GM12878 (cell line): ENCODE results near the gene PITPNC1. TPM values are rescaled to one million over a fixed set of nuclear protein-coding genes. Genes with fewer than 3 reads are reported as not detected.

Experiments used
- ATAC-seq: fragments of 200-7000 bp; cut with Tn5 transposase; 3 replicates; pipeline ENCODE4 v1.9.1; 2020; ENCODE audit warnings: mild to moderate bottlenecking, moderate library complexity
- BruUV-seq: library from RNA; stranded (reverse); fragments of 400-500 nt; replicated peaks from 2 replicates; lab custom pipeline; 2021; lab: Mats Ljungman, UMichigan
- CTCF ChIA-PET: fragments of 300-600 bp; sonication (Branson Sonifier 250); formaldehyde crosslinking; extraction: SDS; loops from one replicate; lab custom pipeline; 2021; ENCODE audit warnings: inconsistent platforms; lab: Yijun Ruan, JAX
- POLR2A ChIA-PET: fragments of 350-600 bp; formaldehyde crosslinking; extraction: SDS; loops from one replicate; lab custom pipeline; 2021; ENCODE audit warnings: inconsistent platforms; lab: Charles Lee
- RAD21 ChIA-PET: fragments of 300-600 bp; sonication (Branson Sonifier 250); formaldehyde crosslinking; loops from one replicate; lab custom pipeline; 2023; ENCODE audit warnings: antibody characterized with exemption; ENCODE audit not compliant: unreplicated experiment; lab: Charles Lee
- SMC1A ChIA-PET: fragments of 300-600 bp; sonication (Branson Sonifier 250); formaldehyde crosslinking; loops from one replicate; lab custom pipeline; 2023; ENCODE audit not compliant: unreplicated experiment, uncharacterized antibody; lab: Charles Lee
- DNase-seq: peaks from one replicate; pipeline ENCODE4 v3.0.0-alpha.2; 2011; ENCODE audit warnings: low read depth, low spot score
- FAIRE-seq: peaks from 3 replicates; lab custom pipeline; 2011; peaks lifted over from hg19 to GRCh38; lab: Jason Lieb, UNC
- H2AFZ ChIP-seq: 2 replicates; pipeline ENCODE4 v1.6.0; 2011; ENCODE audit warnings: low read depth, low read length, control low read depth; ENCODE audit not compliant: control insufficient read depth
- H3K27ac ChIP-seq: 2 replicates; pipeline ENCODE4 v1.5.1; 2011; ENCODE audit warnings: control low read depth; ENCODE audit not compliant: control insufficient read depth, insufficient read depth
- H3K27me3 ChIP-seq, 2 experiments: replicated peaks in 1 of 2; 2 replicates each; pipeline versions ENCODE4 v1.6.0 to v1.6.1; 2011; ENCODE audit warnings: low read length in 1 of 2; ENCODE audit not compliant: control insufficient read depth in 2 of 2, insufficient read depth in 2 of 2
- H3K36me3 ChIP-seq, 2 experiments: 2 replicates each; pipeline ENCODE4 v1.5.1; 2011; ENCODE audit warnings: low read length in 1 of 2; ENCODE audit not compliant: control insufficient read depth in 2 of 2, insufficient read depth in 2 of 2
- H3K4me1 ChIP-seq: 2 replicates; pipeline ENCODE4 v1.6.1; 2011; ENCODE audit warnings: mild to moderate bottlenecking, low read length, moderate library complexity, mixed read lengths; ENCODE audit not compliant: control insufficient read depth, insufficient read depth
- H3K4me2 ChIP-seq: 2 replicates; pipeline ENCODE4 v1.6.0; 2011; ENCODE audit warnings: control low read depth; ENCODE audit not compliant: control insufficient read depth, insufficient read depth
- H3K4me3 ChIP-seq: fragments of 200-600 bp; sonication (generic); 2 replicates; pipeline ENCODE4 v1.5.1; 2016
- H3K79me2 ChIP-seq: 2 replicates; pipeline ENCODE4 v1.6.0; 2011; ENCODE audit warnings: low read length; ENCODE audit not compliant: control insufficient read depth, insufficient read depth
- H3K9ac ChIP-seq: 2 replicates; pipeline ENCODE4 v1.8.0; 2011; ENCODE audit warnings: low read length, control low read depth, mixed read lengths; ENCODE audit not compliant: control insufficient read depth, insufficient read depth
- H3K9me3 ChIP-seq: replicated peaks from 3 replicates; pipeline ENCODE4 v1.5.1; 2011; ENCODE audit warnings: mild to moderate bottlenecking, low read length; ENCODE audit not compliant: control insufficient read depth, insufficient read depth
- H4K20me1 ChIP-seq: 2 replicates; pipeline ENCODE4 v1.6.0; 2011; ENCODE audit not compliant: control insufficient read depth, insufficient read depth
- ASH2L ChIP-seq: fragments of 300-600, 200-600 bp; sonication (generic); IDR thresholded peaks from 2 replicates; pipeline ENCODE4 v1.6.1; 2017; ENCODE audit warnings: low read depth, mild to moderate bottlenecking, borderline replicate concordance
- BCL11A ChIP-seq: IDR thresholded peaks from 2 replicates; pipeline ENCODE4 v1.6.1; 2011; ENCODE audit warnings: low read depth, low read length
- BHLHE40 ChIP-seq, 2 experiments: fragments of 450-650 bp in 1 of 2; IDR thresholded peaks; 2 replicates each; pipeline ENCODE4 v1.6.1; 2011 to 2017; ENCODE audit warnings: low read depth in 2 of 2, borderline replicate concordance in 1 of 2, improper control_type of control experiment in 1 of 2, low read length in 1 of 2, mild to moderate bottlenecking in 1 of 2
- EP300 ChIP-seq, 2 experiments: fragments of 150-350 bp in 1 of 2; IDR thresholded peaks; 2 replicates each; pipeline ENCODE4 v1.6.1; 2011 to 2012; ENCODE audit warnings: low read depth in 2 of 2, low read length in 2 of 2, borderline replicate concordance in 1 of 2, improper control_type of control experiment in 1 of 2, inconsistent platforms in 1 of 2; ENCODE audit not compliant: control insufficient read depth in 1 of 2
- MTA2 ChIP-seq: fragments of 450-650 bp; IDR thresholded peaks from 2 replicates; pipeline ENCODE4 v1.6.1; 2016; ENCODE audit warnings: low read depth, mild to moderate bottlenecking, moderate library complexity
- NFIC ChIP-seq: IDR thresholded peaks from 2 replicates; pipeline ENCODE4 v1.6.1; 2012; ENCODE audit warnings: low read depth, mild to moderate bottlenecking, inconsistent platforms, low read length, moderate library complexity
- NR2F1 ChIP-seq: fragments of 450-650 bp; conservative IDR thresholded peaks from 2 replicates; pipeline ENCODE4 v1.6.1; 2017; ENCODE audit warnings: mild to moderate bottlenecking
- RELA ChIP-seq: fragments of 450-650 bp; IDR thresholded peaks from 2 replicates; pipeline ENCODE4 v1.8.0; 2014; ENCODE audit warnings: borderline replicate concordance; ENCODE audit not compliant: partially characterized antibody
- SRF ChIP-seq, 2 experiments: IDR thresholded peaks; 2 replicates each; pipeline ENCODE4 v1.6.1; 2011; ENCODE audit warnings: low read depth in 2 of 2, low read length in 2 of 2, mild to moderate bottlenecking in 1 of 2, moderate library complexity in 1 of 2
- ZNF207 ChIP-seq: fragments of 450-650 bp; IDR thresholded peaks from 2 replicates; pipeline ENCODE4 v1.6.1; 2014; ENCODE audit warnings: antibody characterized with exemption, mild to moderate bottlenecking, borderline replicate concordance
- WGBS: methylation state at CpG from one replicate; pipeline ENCODE4 v1.1.6; 2016; ENCODE audit warnings: low lambda C conversion rate; ENCODE audit not compliant: insufficient replicate concordance, insufficient coverage; ENCODE audit errors: missing lambda C conversion rate; 5-methylcytosine and 5-hydroxymethylcytosine counted together
- in situ Hi-C: fragments of 300-500 bp; cut with MboI; formaldehyde crosslinking; loops from 9 replicates; pipeline ENCODE4 v1.14.3; 2018; ENCODE audit warnings: mixed read lengths
- intact Hi-C: fragments of 100-400 bp; cut with micrococcal nuclease; formaldehyde crosslinking; loops from one replicate; pipeline ENCODE4 v1.14.2; 2022; ENCODE audit not compliant: unreplicated experiment
- polyA plus RNA-seq, 11 experiments: library from polyadenylated mRNA; depleted of rRNA in 4 of 11; unstranded in 6 of 11; stranded (reverse) in 5 of 11; fragments of >200 nt; fragmentation: Nextera tagmentation in 4 of 11; fragmentation: Illumina TruSeq in 1 of 11; extraction: Ambion mirVana in 4 of 11; extraction: Trizol in 1 of 11; gene quantifications; 1 replicate in 1 of 11; 2 replicates in 10 of 11; pipeline versions ENCODE4 v1.2.1 to v1.2.3, GENCODE V29; 2011 to 2016; ENCODE audit warnings: inconsistent platforms in 2 of 11, missing spikeins in 2 of 11, low read depth in 1 of 11
- total RNA-seq, 4 experiments: library from RNA; depleted of rRNA in 3 of 4; stranded (reverse); fragments of >200 nt in 3 of 4; fragmentation: Illumina TruSeq in 1 of 4; extraction: Trizol in 1 of 4; gene quantifications; 2 replicates each; pipeline versions ENCODE4 v1.2.1 to v1.2.3, GENCODE V29; 2013 to 2021
- TF ChIP-seq, protein P1 (sequence below): fragments of 450-650 bp; formaldehyde crosslinking; IDR thresholded peaks from 2 replicates; pipeline ENCODE4 v1.4.0; 2022; ENCODE audit warnings: mild to moderate bottlenecking, moderate library complexity
- TF ChIP-seq, protein P2 (sequence below): IDR thresholded peaks from 2 replicates; pipeline ENCODE4 v1.6.1; 2011; ENCODE audit warnings: low read depth, mild to moderate bottlenecking, low read length, moderate library complexity, borderline replicate concordance; ENCODE audit errors: extremely low read depth
- TF ChIP-seq, protein P3 (sequence below): IDR thresholded peaks from 2 replicates; pipeline ENCODE4 v1.6.1; 2011; ENCODE audit warnings: borderline replicate concordance, low read depth, mild to moderate bottlenecking, moderate library complexity, mixed read lengths, low read length; ENCODE audit not compliant: insufficient read depth; ENCODE audit errors: extremely low read length

Gene PITPNC1
- total and polyA plus RNA-seq, 10 of the 15 experiments (the other 5 are each of a cell fraction or from before 2014, with no cell fraction given) = 12.2 to 62.4 (median 47.3) TPM

DNA sequence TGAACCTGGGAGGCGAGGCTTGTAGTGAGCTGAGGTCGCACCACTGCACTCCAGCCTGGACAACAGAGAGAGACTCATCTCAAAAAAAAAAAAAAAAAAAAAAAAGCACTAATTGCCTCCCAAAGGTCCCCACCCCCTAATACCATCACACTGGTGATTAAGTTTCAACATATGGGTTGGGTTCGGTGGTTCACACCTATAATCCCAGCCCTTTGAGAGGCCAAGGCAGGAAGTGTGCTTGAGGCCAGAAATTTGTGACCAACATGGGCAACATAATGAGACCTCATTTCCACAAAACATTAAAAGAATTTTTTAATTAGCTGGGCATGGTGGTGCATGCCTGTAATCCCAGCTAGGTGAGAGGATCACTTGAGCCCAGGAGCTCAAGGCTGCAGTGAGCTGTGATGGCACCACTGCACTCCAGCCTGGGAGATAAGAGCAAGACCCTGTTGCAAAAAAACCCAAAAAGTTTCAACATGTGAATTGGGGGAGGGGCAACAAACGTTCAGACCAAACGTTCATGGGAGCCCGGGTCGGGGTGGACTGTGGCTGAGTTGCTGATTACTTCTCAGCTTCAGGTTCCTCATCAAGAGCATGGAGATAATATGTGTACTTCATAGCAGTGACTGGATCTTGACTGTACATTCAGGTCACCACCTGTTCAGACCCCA lies 278.5 kb downstream of the PITPNC1 start:
- RAD21 ChIA-PET = interaction anchor here (0.7 to 1.7 kb wide), 9 partner anchors 8 to 224 kb away, joined by 3 to 6 read pairs (median 3); no protein-coding TSS in a partner anchor
- H3K27ac ChIP-seq = peak overlapping the region; percentile 88
- POLR2A ChIA-PET = interaction anchor here (0.5 to 1.0 kb wide), 4 partner anchors 8 to 579 kb away, joined by 3 to 5 read pairs (median 4); no protein-coding TSS in a partner anchor
- no peaks in the 10 kb centered on the region for H3K27me3 ChIP-seq
- no peak for DNase-seq
- CTCF ChIA-PET = interaction anchor here (0.6 to 1.6 kb wide), 5 partner anchors 21 to 154 kb away, joined by 3 to 4 read pairs (median 3); no protein-coding TSS in a partner anchor
- WGBS = 34% methylated on average over 6 of the region's 7 CpGs
- H2AFZ ChIP-seq = no peak overlapping the region
- SMC1A ChIA-PET = interaction anchor here (0.8 to 2.1 kb wide), 12 partner anchors 9 to 280 kb away, joined by 3 to 8 read pairs (median 4); no protein-coding TSS in a partner anchor
- intact Hi-C loops (loop anchor here (2.0 to 10.0 kb wide), 2 partner anchors 23 to 159 kb away; no protein-coding TSS in a partner anchor), in situ Hi-C loops (no loop called here)
- H3K4me3 ChIP-seq = no peak overlapping the region
- peak overlapping the region; percentile 36 for H3K9ac ChIP-seq
- peaks cover 48% of the 10 kb centered on the region for H3K4me1 ChIP-seq
- BruUV-seq = no TSS peak
- no peaks in the 10 kb centered on the region; the same call in 1 of the 2 replicates for H3K79me2 ChIP-seq
- peaks cover 18% of the 10 kb centered on the region for H3K9me3 ChIP-seq
- no peak for FAIRE-seq
- ATAC-seq = peak; percentile 36
- peak overlapping the region; percentile 40 for H3K4me2 ChIP-seq
- H4K20me1 ChIP-seq = no peaks in the 10 kb centered on the region
- H3K36me3 ChIP-seq = peaks cover 8% of the 10 kb centered on the region in 2 experiments; a peak in 3 of 4 replicates
- no peak for TF ChIP-seq NFIC
- TF ChIP-seq SRF (IDR thresholded peaks at IDR 0.05; ENCODE audit: low read depth in 2 of 2, low read length in 2 of 2) = no peak
- TF ChIP-seq BHLHE40 (IDR thresholded peaks at IDR 0.05; ENCODE audit: borderline replicate concordance in 1 of 2, low read depth in 2 of 2, low read length in 1 of 2) = peak; percentile 29 to 54; a peak in 3 of 4 replicates
- TF ChIP-seq, protein P1, sequence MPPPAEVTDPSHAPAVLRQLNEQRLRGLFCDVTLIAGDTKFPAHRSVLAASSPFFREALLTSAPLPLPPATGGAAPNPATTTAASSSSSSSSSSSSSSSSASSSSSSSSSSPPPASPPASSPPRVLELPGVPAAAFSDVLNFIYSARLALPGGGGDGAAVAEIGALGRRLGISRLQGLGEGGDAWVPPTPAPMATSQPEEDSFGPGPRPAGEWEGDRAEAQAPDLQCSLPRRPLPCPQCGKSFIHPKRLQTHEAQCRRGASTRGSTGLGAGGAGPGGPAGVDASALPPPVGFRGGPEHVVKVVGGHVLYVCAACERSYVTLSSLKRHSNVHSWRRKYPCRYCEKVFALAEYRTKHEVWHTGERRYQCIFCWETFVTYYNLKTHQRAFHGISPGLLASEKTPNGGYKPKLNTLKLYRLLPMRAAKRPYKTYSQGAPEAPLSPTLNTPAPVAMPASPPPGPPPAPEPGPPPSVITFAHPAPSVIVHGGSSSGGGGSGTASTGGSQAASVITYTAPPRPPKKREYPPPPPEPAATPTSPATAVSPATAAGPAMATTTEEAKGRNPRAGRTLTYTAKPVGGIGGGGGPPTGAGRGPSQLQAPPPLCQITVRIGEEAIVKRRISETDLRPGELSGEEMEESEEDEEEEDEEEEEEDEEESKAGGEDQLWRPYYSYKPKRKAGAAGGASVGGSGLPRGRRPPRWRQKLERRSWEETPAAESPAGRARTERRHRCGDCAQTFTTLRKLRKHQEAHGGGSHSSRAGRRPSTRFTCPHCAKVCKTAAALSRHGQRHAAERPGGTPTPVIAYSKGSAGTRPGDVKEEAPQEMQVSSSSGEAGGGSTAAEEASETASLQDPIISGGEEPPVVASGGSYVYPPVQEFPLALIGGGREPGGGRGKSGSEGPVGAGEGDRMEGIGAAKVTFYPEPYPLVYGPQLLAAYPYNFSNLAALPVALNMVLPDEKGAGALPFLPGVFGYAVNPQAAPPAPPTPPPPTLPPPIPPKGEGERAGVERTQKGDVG (CRISPR knock-in tag) = peak; percentile 63; the same call in 1 of the 2 replicates
- no peak for TF ChIP-seq ZNF207
- TF ChIP-seq MTA2 = peak; percentile 91
- TF ChIP-seq, protein P2, sequence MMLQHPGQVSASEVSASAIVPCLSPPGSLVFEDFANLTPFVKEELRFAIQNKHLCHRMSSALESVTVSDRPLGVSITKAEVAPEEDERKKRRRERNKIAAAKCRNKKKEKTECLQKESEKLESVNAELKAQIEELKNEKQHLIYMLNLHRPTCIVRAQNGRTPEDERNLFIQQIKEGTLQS = no peak
- TF ChIP-seq BCL11A = peak; percentile 67; the same call in 1 of the 2 replicates
- TF ChIP-seq, protein P3, sequence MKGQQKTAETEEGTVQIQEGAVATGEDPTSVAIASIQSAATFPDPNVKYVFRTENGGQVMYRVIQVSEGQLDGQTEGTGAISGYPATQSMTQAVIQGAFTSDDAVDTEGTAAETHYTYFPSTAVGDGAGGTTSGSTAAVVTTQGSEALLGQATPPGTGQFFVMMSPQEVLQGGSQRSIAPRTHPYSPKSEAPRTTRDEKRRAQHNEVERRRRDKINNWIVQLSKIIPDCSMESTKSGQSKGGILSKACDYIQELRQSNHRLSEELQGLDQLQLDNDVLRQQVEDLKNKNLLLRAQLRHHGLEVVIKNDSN = no peak
- peak; percentile 37; the same call in 1 of the 2 replicates for TF ChIP-seq NR2F1
- 0 out of 4 replicates have a peak, but pooled peaks of 1 of the 2 experiments have one; percentile 33 for TF ChIP-seq EP300 (IDR thresholded peaks at IDR 0.05; ENCODE audit: borderline replicate concordance in 1 of 2, control insufficient read depth in 1 of 2, low read depth in 2 of 2, low read length in 2 of 2)
- TF ChIP-seq RELA = no peak
- no peak for TF ChIP-seq ASH2L
